Gastrocnemius medialis (tissue), 4 donors: ENCODE results near the gene TUBB2B. TPM values are rescaled to one million over a fixed set of nuclear protein-coding genes. Genes with fewer than 3 reads are reported as not detected.
"Not testable (repeated sequence)": the region's sequence is repeated elsewhere in the genome, so short reads cannot be mapped to it uniquely, and the experiment has no call there.

Source experiments
- ATAC-seq, 2 donors: fragments of 150-250 bp; one replicate each; pipeline ENCODE4 v1.9.1; 2016
- DNase-seq, 2 donors: peaks; one replicate each; pipeline ENCODE4 v3.0.0-alpha.2; 2019
- H3K27ac ChIP-seq, 4 donors: fragments of 200-600 bp; sonication (generic); 1 replicate in 1 of 4; 2 replicates in 3 of 4; pipeline ENCODE4 v1.5.1; 2016 to 2018; ENCODE audit warnings: mild to moderate bottlenecking in 2 of 4, moderate library complexity in 1 of 4
- H3K27me3 ChIP-seq, 3 donors: fragments of 200-600 bp; sonication (generic) in 2 of 3; 1 replicate in 1 of 3; 2 replicates in 2 of 3; pipeline versions ENCODE4 v1.5.1 to v1.6.0; 2016 to 2019; ENCODE audit warnings: mild to moderate bottlenecking in 1 of 3, moderate library complexity in 1 of 3
- H3K36me3 ChIP-seq, 2 donors: fragments of 200-600 bp; sonication (generic) in 1 of 2; one replicate each; pipeline ENCODE4 v1.5.1; 2017 to 2018
- H3K4me1 ChIP-seq, 2 donors: fragments of 200-600 bp; sonication (generic) in 1 of 2; one replicate each; pipeline ENCODE4 v1.5.1; 2016 to 2017; ENCODE audit warnings: mild to moderate bottlenecking in 2 of 2
- H3K4me3 ChIP-seq, 4 donors: fragments of 200-600 bp; sonication (generic) in 3 of 4; 1 replicate in 1 of 4; 2 replicates in 3 of 4; pipeline ENCODE4 v1.5.1; 2016 to 2019; ENCODE audit warnings: mild to moderate bottlenecking in 2 of 4
- H3K9me3 ChIP-seq, 3 donors: fragments of 200-600 bp; sonication (generic) in 2 of 3; 1 replicate in 1 of 3; 2 replicates in 2 of 3; pipeline ENCODE4 v1.5.1; 2016 to 2019
- CTCF ChIP-seq, 5 experiments: fragments of 450-650 bp in 3 of 5; fragments of 200-600 bp in 2 of 5; sonication (generic) in 2 of 5; IDR thresholded peaks in 4 of 5; conservative IDR thresholded peaks in 1 of 5; 1 replicate in 4 of 5; 2 replicates in 1 of 5; pipeline ENCODE4 v1.5.1; 2016 to 2019; ENCODE audit warnings: antibody characterized with exemption in 5 of 5, mild to moderate bottlenecking in 3 of 5, moderate library complexity in 3 of 5
- POLR2A ChIP-seq, 2 donors: fragments of 450-650 bp; IDR thresholded peaks; one replicate each; pipeline ENCODE4 v1.6.1; 2017; ENCODE audit warnings: antibody characterized with exemption in 2 of 2, mild to moderate bottlenecking in 2 of 2, moderate library complexity in 2 of 2
- in situ Hi-C, 4 donors: fragments of 200-750 bp; cut with MboI; loops; one replicate each; pipeline versions ENCODE4 v1.15.0 to v1.8.0; 2017; ENCODE audit warnings: low sequenced_read_pairs in 4 of 4
- intact Hi-C: fragments of 100-400 bp; cut with DNase I; formaldehyde crosslinking; loops from one replicate; pipeline ENCODE4 v1.15.1; 2023; ENCODE audit warnings: low total_unique reads
- total RNA-seq, 4 donors: library from RNA; depleted of rRNA; stranded (reverse); fragments of >200 nt; gene quantifications; one replicate each; pipeline versions ENCODE4 v1.1.0 to v1.2.3, GENCODE V29; 2016

Gene TUBB2B
- total RNA-seq, 4 donors from 2014 or later: 1.5 to 3.5 (median 1.9) TPM

DNA sequence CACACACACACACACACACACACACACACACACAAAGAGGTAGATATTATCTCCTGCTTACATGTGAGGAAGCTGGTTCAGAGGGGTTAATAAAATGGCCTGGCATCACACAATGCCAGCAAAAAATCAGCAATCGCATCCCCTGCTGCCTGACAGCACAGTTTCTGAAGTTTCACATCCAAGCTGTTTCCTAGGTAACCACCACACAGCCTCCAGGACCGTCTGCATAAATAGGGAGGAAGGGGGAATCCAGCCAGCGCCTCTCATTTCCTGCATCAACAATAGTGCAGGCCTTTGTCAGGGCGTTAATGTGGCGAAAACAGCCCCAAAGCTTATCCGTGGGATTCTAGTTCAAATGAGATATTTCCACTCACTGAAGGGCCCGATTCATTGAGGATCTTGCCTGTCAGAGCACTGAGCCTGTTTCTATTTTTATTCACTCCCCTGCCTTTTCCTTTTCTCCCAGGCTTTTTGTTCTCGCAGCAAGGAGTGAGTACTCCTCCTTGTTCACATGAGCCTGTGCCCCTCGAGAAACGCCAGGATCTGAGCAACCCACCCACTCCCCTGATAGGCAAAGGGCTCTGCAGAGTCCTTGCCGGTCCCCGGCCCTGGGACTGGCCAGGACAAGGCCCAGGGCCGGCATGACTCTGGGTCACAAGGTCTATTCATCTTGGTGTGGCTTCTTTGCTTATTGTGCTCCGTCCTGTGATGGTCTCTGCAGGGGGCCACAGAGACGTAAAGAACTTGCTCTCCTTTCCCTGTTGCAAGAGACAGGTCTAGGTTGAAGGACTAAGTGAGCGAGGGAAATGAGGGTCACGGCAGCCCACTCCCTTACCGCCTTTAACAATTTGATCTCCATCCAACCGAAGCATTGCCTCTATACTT, 32.7 kb downstream of the TUBB2B start:
- Histone ChIP-seq H3K9me3 (no peaks in the 10 kb centered on the region), H3K36me3 (no peaks in the 10 kb centered on the region), H3K27me3 (no peaks in the 10 kb centered on the region), H3K27ac (peak overlapping the region in 1 of 4 donors; percentile 54), H3K4me1 (no peaks in the 10 kb centered on the region), H3K4me3 (no peak overlapping the region)
- TF ChIP-seq CTCF (IDR thresholded peaks at IDR 0.05 in 4 of 5, conservative IDR thresholded peaks at IDR 0.05 in 1 of 5) (no peak), POLR2A (IDR thresholded peaks at IDR 0.05) (no peak)
- in situ Hi-C loops: no loop called here
- DNase-seq (no peak), ATAC-seq (no peak)
- intact Hi-C loops: no loop called here

GRCh38 chr6:3193102-3193849, 34.2 kb downstream of the TUBB2B start:
- Histone ChIP-seq H3K9me3 (no peaks in the 10 kb centered on the region), H3K36me3 (no peaks in the 10 kb centered on the region), H3K4me1 (no peaks in the 10 kb centered on the region), H3K4me3 (no peak overlapping the region), H3K27me3 (no peaks in the 10 kb centered on the region), H3K27ac (no peak overlapping the region)
- DNase-seq (no peak), ATAC-seq (no peak)
- in situ Hi-C loops (no loop called here), intact Hi-C loops (no loop called here)
- no peak for TF ChIP-seq CTCF (IDR thresholded peaks at IDR 0.05 in 4 of 5, conservative IDR thresholded peaks at IDR 0.05 in 1 of 5)
- TF ChIP-seq POLR2A (IDR thresholded peaks at IDR 0.05): no peak

DNA sequence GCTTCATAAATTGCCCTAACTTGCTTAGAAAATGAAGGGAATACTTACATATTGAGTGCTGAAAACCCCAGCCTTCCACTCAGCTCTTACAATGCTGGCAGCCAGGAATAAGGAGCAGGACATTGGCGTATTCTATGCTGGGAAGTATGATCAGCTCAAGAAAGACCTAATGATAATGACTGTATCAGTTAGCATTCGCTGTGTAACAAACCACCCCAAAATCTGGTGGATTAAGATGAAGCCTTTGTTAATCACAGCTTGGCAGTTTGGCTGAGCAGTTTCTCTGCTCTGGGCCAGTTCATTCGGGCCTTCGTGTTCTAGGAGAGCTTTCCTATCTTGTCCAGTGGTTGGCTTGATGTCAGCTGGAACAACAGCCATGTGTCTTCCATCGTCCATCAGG, 36.7 kb downstream of the TUBB2B start:
- no peak for DNase-seq

GRCh38 chr6:3190056-3190455, 37.4 kb downstream of the TUBB2B start:
- Histone ChIP-seq H3K4me3 (no peak overlapping the region), H3K27ac (no peak overlapping the region), H3K27me3 (no peaks in the 10 kb centered on the region), H3K9me3 (no peaks in the 10 kb centered on the region), H3K4me1 (no peaks in the 10 kb centered on the region), H3K36me3 (no peaks in the 10 kb centered on the region)
- TF ChIP-seq CTCF (IDR thresholded peaks at IDR 0.05 in 4 of 5, conservative IDR thresholded peaks at IDR 0.05 in 1 of 5) (no peak), POLR2A (IDR thresholded peaks at IDR 0.05) (no peak)
- DNase-seq (no peak), ATAC-seq (no peak)
- intact Hi-C loops (no loop called here), in situ Hi-C loops (no loop called here)

More for the DNA sequence above, 36.7 kb downstream of the TUBB2B start:
- H3K36me3 ChIP-seq: no peaks in the 10 kb centered on the region
- in situ Hi-C loops (no loop called here), intact Hi-C loops (no loop called here)
- no peaks in the 10 kb centered on the region for H3K9me3 ChIP-seq
- no peak overlapping the region for H3K4me3 ChIP-seq
- no peaks in the 10 kb centered on the region for H3K4me1 ChIP-seq
- no peak overlapping the region for H3K27ac ChIP-seq
- H3K27me3 ChIP-seq: no peaks in the 10 kb centered on the region
- TF ChIP-seq CTCF (IDR thresholded peaks at IDR 0.05 in 4 of 5, conservative IDR thresholded peaks at IDR 0.05 in 1 of 5): no peak
- no peak for TF ChIP-seq POLR2A (IDR thresholded peaks at IDR 0.05)
- ATAC-seq: no peak

GRCh38 chr6:3189192-3189591, 38.3 kb downstream of the TUBB2B start:
- intact Hi-C loops, H3K4me3 ChIP-seq, H3K4me1 ChIP-seq, in situ Hi-C loops, ATAC-seq, H3K36me3 ChIP-seq, H3K9me3 ChIP-seq, H3K27me3 ChIP-seq, H3K27ac ChIP-seq, DNase-seq: not testable (repeated sequence)
